Measurements from ENCODE around the gene PPP2R1B.

DNA sequence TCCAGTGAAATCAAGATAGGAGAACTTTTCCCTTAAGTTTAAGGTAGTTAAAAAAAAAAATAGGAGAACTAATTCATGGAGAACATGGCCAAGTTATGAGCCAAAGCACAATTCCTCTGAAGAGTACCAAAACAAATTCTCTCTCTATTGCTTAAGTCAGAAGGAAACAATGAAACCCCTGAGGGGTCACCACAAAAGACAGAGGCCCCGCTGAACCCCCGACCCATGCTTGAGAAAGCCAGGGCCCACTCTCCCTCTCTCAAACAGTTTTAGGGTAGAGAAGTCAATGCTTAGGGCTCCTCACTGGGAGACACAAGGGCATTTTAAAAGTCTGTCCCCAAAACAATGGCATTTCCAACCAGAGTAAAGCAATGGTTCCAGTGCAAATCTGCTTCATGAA is 26.9 kb downstream of the PPP2R1B start:
- TF ChIP-seq, protein P1, sequence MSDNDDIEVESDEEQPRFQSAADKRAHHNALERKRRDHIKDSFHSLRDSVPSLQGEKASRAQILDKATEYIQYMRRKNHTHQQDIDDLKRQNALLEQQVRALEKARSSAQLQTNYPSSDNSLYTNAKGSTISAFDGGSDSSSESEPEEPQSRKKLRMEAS (IDR thresholded peaks at IDR 0.05; ENCODE audit: insufficient read depth, insufficient read length): no peak
- TF ChIP-seq POLR2AphosphoS5 (IDR thresholded peaks at IDR 0.05; ENCODE audit: insufficient read depth, low read depth, low read length) (no peak), POLR2A (IDR thresholded peaks at IDR 0.05; ENCODE audit: low read depth, low read length) (no peak), JUN (IDR thresholded peaks at IDR 0.05; ENCODE audit: borderline replicate concordance, insufficient read depth, insufficient read length, low read depth) (no peak), MYC (IDR thresholded peaks at IDR 0.05; ENCODE audit: low read depth, low read length) (no peak), GATA2 (IDR thresholded peaks at IDR 0.05; ENCODE audit: insufficient read depth, insufficient read length, low read depth, low read length) (no peak), EZH2 (IDR thresholded peaks at IDR 0.05; ENCODE audit: borderline replicate concordance, low read depth, low read length, severe bottlenecking) (no peak), FOS (IDR thresholded peaks at IDR 0.05; ENCODE audit: borderline replicate concordance, insufficient read depth, low read length) (no peak)
- TF ChIP-seq, protein P2, sequence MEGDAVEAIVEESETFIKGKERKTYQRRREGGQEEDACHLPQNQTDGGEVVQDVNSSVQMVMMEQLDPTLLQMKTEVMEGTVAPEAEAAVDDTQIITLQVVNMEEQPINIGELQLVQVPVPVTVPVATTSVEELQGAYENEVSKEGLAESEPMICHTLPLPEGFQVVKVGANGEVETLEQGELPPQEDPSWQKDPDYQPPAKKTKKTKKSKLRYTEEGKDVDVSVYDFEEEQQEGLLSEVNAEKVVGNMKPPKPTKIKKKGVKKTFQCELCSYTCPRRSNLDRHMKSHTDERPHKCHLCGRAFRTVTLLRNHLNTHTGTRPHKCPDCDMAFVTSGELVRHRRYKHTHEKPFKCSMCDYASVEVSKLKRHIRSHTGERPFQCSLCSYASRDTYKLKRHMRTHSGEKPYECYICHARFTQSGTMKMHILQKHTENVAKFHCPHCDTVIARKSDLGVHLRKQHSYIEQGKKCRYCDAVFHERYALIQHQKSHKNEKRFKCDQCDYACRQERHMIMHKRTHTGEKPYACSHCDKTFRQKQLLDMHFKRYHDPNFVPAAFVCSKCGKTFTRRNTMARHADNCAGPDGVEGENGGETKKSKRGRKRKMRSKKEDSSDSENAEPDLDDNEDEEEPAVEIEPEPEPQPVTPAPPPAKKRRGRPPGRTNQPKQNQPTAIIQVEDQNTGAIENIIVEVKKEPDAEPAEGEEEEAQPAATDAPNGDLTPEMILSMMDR (IDR thresholded peaks at IDR 0.05; ENCODE audit: extremely low read depth in 1 of 2, insufficient read depth in 1 of 2, low read depth in 1 of 2, low read length in 2 of 2): no peak
